GM18499 (cell line): Measurements from ENCODE around the gene LPP.

ENCODE experiments used
- ATAC-seq: cut with Tn5 transposase; IDR thresholded peaks from one replicate; pipeline ENCODE4 v1.9.1; 2021; ENCODE audit warnings: moderate number of reproducible peaks; ENCODE audit not compliant: insufficient read depth, unreplicated experiment

The LPP gene

DNA sequence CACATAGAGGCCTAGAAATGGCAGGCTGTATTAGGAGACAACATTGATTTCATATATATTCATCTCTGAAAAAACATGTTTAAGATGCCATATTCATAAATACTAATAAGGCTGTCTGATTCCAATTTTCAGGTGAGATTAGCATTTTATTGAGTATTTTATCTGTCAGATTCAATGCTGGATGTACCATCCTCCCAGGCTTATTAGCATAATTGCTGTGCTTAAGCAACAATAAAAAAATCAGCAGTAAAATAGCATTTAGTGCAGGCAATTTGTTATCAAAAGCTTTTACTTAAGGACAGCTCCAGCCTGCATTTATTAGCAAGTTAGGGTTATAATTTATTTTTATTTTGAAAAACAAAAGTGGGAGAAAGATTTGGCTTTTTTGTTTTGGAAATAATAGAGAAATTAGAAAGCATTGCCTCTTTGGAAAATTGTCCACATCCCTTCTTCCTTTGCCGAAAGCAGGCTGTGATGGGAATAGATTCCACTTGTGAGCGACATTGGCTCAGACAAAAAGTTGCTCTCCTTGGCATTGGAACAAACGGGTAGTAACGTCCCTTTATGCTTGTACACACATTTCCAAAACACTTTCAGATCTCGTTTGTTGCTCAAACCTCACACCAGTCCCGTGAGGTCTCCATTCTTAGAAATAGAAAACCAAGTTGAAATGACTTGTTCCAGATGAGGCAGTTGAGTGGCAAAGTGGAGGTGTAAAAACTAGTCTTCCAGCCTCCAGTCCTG is 134.0 kb downstream of the LPP start:
- ATAC-seq = no peak

DNA sequence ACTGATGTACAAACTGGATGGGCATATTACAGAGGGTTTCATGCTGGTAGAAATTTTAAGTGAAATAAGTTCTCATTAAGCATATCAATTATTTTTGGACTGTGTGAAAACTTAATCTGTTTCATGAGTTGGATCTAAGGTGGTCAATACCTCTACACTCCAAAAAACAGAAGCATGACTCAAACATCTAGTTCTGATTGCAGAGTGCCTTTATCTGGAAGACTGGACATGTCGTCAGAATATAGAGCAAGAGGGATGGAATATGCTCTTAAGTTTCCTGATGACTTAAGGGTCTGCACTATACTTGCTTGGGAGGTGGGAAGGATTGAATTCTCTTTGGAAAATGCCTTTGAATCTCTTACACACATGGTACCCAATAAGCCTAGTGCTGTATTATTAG is 138.3 kb downstream of the LPP start:
- no peak for ATAC-seq

DNA sequence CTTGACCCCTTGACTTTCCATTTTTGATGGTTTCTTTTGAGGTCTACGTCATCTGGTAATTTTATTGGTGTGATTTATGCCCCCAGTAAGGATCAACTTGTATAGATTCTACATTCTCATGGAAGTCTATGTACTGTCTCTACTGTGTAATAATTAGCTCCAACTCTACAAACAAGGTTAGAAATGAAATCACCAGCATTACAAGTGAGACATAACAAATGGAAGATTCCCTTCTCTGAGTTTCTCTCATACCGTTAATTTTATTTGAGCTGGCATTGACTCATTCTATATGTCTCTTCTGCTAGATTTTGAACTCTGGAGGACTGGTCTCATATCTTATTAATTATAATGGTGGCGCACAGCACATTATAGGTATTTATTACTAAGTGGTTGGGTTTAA is 138.9 kb downstream of the LPP start:
- no peak for ATAC-seq

DNA sequence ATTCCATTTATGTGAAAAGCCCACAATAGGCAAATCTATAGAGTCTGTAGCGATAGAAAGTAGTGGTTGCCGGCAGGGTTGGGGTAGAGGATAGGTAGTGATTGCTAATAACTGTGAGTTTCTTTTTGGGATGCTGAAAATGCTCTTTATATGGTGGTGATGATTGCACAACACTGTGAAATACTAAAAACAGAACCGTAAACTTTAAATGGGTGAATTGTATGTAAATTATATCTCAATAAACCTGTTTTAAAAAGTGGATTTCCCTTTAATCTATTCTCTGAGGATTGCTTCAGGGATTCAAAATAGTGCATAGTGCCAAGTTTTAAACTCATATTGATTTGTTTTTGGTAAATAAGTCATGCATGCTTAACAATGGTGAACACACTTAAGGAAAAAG is 140.2 kb downstream of the LPP start:
- ATAC-seq = no peak

DNA sequence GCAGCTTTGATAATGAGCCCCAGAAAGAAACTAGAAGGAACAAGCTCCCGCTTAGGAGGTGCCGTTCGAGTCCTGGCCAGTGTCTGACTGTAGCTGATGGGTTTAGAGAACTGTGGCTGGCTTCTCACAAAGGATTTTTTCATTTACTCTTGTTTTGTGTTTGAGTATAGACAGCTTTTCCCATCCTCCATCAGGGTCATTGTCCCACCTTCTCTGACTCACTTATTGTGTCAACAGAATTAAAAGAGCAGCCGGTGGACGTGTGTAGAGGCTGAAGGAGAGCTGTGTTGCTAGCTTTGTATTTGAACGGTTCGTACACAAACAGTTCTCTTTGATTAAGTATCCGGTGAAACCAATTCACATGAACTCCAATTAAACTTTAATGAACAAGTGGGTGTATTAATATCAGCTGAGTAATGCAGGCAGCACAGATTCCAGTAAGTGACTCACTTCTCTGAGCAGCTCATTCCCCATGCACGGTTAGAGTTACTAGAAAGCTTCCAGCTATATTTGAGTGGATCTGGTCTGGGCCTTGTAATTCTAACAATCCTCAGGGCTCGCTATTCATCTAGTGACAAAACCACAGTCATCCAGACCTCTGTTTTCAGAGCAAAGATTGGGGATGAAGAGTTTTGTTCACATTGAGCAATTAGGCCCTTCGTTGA is 141.0 kb downstream of the LPP start:
- no peak for ATAC-seq

DNA sequence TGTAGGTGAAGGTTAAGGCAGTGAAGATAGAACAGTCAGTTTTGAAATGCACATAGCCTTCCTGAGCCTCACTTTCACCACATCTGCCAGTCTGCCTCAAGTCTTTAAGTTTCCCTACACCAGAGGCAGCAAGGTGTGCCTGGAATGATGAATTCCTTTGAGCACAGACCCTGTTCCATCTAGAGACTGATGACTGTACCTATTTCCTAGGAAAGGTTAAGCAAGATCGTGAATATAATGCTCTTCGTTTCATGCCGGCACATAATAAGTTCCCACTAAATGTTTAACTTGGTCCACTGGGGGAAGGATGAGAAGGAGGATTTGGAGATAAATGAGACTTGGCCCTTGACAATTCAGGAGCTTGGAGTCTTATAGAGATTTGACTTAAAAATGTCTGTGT is 141.9 kb downstream of the LPP start:
- ATAC-seq = no peak

DNA sequence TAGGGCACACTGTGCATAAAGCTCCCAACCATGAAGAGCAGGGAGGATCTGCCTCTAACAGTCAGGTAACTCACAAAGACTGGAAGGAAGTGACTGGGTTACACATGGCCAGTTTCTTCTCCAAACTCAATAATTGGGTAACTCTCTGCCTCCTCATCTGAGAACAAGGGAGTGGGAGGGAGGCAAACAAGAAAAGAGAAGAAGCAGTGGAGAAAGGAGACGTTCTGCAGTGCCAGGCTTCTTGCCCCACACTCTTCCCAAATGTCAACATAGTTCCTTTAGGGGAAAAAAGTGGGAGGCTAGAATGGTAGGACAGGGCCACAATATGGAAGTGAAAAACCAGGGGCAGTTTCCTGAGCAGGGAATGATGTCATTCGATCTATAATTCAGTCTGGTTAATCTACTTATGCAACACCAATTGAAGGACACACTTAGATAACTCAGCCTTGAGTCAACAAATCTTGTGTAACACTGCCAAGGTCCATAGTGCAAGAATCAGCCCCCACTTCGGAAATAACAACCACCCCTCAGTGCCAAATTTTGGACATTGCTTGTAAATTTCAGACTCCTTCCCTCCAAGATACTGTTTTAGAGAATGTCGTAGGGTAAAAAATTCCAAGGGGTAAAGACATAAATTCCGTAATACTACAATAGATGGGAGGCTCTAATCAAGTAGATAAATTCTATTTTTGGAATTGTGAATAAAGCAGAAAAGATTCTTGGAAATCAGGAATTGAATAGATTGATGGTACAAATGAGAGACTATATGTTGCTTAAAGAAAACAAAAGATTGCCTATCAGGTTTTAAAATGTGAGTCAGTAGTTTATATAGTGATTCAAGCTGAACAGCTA is 143.0 kb downstream of the LPP start:
- no peak for ATAC-seq

DNA sequence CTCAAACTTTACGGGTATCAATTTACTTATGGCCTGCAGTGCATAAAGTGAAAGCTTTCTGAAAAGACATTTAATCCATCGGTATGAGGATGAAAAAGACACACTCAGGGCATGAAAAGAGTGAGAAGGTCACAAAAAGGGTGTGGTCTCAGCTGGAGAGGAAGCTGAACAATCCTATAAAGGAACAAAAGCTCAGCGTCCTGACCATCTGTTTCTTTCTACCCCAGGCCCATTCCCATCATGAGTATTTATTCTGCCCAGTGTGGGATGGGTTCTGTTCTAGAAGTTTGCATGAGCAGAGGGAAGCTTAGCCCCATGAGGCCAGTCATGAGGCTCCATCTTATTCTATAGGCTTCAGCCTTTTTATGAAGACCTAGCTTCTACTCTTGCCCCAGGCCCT is 144.6 kb downstream of the LPP start:
- no peak for ATAC-seq

DNA sequence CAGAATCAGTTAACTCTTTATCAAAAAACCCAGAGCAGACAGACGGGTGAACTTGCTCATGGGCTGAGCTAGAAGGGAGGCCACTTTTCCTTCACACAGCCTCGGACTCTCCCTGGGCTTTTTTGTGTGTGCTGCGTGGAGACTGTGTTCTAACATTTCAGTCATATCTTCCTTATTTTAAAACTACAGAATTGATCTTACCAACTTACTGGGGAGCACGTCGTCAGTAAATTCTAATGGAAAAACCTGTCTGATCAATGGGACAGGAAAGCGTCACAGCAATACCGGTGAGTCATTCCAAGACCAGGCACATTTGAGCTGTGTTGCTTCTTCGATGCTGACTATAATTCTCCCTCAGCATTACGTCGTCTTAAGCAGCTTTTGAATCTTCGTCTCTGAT is 145.1 kb downstream of the LPP start:
- no peak for ATAC-seq

DNA sequence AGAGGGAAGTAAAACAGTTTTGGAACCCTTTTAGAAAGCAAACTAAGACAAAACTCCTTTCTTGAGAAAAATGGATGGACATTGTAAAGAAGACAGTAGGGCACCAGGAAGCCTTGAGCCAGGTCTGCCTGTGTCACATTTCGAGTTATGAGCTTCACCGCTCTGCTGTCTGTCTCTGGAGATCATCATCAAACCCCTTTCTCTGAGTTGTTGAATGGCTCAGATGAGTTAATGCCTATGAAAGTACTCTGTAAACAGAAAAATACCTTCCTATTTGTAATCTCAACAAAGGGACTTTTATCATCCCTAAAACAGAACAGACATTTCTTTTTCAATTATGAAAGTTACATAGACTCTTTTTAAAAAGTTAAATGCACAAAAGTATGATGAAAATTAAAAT is 145.8 kb downstream of the LPP start:
- ATAC-seq = no peak

DNA sequence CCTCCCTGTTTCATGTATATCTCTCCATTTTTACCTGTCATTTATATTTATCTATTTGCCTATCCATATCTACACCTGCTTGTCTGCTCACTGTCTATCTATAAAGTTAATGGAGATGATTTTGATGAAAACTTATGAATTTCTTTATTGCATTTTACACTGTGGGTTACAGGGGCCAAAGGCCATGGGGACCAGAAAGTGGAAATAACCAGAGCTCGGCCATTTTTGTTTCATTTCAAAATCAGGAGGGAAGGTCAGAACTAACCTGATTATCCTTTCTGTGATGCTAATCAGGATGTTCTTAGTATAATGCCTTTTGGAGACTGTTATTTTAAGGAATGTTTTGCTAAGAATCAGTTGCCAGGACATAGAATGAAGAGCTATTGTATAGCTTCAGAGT is 147.2 kb downstream of the LPP start:
- no peak for ATAC-seq

DNA sequence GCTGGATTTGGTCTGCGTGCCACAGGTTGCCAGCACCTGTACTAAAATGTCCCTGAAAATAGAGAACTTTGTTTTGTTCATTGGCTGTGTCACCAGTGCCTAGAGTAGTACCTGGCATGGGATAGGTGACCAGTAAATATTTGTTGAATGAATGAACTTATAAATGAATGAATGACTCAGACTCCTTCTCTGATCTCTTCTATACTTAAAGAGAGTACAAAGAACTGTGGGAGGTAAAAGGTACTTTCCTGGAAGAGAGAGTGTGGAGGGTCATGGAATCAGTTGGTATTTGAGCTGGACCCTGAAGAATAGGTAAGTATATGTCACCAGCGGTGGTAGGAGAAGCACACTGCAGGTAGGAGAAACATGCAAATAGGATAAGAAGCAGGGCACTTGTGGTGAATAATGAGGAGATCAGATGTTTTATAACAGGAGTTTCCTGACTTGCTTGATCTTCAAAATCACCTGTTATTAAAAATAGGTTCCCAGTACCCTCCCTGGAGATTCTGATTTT is 149.4 kb downstream of the LPP start:
- ATAC-seq = no peak

DNA sequence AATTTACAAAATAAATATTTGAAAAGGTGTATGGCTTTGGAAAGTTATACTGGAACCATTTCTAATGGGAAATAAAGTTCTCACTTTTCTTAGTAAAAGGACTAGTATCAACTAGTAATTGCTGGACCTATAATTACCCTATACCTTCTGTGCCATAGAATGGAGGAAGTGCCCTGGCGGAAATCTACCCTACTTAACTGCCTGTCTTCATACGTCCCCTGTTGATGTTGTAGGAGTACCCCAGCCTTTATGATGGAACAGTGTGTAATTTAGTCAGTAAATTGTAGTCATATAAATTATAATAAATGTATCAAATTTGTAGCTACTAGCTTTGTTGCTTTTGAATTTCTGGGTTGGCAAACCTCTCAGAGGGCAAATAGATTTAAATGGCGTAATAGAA is 149.9 kb downstream of the LPP start:
- no peak for ATAC-seq

DNA sequence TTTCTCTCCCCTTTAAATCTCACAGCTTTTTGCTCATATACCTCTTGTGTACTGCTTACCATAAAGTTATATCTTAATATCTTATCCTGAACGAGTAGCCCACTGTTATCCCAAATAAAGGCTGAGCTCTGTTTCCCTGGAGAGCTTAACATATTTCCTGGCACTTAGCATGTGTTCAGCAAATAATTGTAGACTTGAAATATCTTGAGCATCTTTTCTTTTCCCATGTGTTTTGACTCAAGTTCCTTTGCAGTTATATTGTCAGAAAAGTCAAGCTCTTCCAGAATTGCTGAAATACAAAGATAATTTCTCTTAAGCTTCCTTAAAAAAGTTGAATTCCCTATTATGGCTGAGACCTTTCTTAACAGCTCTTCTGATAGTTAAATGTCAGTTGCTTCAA is 150.5 kb downstream of the LPP start:
- no peak for ATAC-seq

DNA sequence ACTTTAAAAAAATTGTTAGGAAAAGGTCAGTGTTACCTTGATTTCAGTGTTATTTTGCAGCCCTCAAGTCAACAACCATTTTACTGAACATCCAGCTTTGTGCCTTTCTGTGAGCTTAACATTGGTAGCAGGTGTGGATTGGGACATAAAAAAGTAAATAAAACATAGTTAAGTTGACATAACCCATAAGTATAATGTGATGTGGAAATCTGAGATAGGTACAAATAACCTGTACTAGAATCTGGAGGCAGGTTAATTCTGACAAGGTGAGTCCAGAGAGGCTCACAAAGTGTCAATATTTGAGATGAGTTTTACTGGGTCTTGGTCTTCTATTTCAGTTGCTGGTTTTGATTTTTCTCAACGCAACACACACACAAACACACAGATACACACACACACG is 151.3 kb downstream of the LPP start:
- ATAC-seq = no peak

DNA sequence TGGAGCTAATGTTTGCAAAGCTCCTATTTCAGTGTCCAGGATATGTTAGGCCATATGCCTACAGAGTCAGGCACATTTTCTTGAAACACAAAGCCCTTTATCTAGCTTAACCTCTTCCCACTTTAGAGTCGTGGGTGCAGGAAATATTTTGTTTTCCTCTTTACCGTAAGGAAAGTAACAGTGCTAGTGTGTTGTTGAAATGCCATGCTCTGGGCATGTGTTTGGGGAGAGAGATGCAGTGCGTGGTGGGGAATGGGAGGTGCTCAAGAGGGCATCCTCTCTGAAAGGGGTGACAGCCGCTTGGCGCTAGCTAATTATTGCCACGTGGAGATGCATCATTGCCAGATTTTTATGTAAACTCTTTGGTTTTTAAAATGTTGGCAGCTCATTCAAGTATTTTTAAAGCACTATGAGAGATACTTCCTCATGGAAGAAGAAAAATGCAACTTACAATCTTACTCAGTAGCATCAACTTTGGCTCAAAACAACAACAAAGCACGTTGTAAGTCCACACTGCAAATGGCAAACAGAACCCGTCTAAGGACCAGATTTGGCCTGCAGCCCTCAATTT is 152.6 kb downstream of the LPP start:
- no peak for ATAC-seq

DNA sequence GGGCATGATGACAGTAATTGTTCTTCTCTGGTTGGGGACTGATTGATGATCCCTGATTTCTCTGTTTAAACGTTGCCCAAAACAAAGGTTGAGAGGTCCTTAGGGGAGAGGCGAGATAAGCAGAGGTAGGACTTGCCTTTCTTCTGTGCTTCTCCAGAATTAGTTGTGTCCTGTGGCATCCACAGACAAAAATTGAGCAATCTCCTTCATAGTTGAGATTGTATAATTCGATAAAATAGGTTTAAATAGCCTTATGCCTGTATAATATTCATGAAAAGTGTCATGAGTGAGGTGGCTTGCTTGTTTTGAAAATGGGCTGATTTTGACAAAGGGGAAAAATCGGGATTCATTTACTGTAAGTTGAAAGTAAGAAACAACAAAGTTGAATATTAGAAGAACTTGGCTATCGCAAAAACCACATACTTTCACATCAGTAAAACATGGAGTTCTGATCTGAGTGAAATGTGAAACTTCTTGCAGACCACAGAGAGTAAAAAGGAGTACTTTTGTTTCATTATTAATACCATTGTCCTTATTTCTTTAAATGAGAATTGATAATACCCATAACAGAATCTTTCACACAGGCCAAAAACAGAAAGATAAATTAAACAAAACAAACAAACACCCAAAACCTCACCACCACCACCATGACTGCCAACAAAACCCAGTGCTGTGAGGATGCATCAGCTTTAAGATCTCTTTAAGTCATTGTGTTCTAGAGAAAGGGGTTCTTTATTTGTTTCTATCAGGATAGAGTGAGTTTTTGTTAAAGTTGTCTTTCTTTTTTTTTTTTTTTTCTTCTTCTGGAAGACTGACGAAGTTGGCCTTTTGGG is 155.7 kb downstream of the LPP start:
- ATAC-seq = peak; percentile 98

DNA sequence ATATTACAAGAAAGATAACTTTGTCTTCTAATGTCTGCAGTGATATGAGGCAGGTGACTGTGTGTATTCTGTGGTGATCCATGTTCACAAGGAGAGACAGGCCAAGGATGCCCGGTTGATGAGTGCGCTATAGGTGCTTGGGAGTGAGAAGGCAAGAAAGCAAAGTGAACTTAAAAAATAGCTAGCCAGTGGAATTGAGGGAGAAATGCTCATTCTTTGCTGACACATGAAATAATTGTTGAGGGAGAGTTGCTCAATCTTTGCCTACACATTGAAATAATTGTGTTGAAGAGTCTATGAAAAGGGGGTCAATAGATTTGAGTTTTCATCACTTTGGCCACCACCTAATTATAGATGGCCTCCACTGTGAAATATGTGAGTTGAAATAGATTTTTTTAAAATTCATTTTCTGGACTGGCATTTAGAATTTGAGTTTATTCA is 156.3 kb downstream of the LPP start:
- ATAC-seq = no peak

DNA sequence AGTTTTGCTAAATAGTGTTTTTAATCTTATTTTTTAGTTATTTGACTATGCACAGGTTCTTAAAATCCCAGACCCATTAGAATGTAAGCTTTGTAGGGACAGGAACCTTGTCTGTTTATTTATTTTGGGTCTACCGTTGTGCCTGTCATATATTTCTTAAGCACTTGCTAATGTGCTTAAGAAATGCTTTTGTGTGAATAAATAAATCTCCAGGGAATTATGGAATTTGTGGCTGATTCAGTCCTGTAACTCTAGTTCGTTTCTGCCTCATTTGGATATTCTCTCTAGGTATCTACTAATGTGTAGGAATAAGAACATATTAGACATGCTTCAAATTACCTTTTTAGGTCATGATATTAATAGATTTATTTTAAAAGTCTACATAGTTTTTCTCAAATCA is 161.6 kb downstream of the LPP start:
- no peak for ATAC-seq
